ENCODE data around the gene TMEFF2.
A peak's percentile ranks its signal among the peaks of the same experiment; 100 is the strongest.
"Not testable (repeated sequence)": the region's sequence is repeated elsewhere in the genome, so short reads cannot be mapped to it uniquely, and the experiment has no call there.

The TMEFF2 gene

GRCh38 chr2:192126912-192127311 is 67.8 kb downstream of the TMEFF2 start:
- no peak for DNase-seq

GRCh38 chr2:192126426-192126825 is 68.3 kb downstream of the TMEFF2 start:
- DNase-seq: no peak

- no peak for DNase-seq
These were observed 70.2 kb downstream of the TMEFF2 start for GRCh38 chr2:192124571-192124970.

- DNase-seq: no peak
These were observed 70.9 kb downstream of the TMEFF2 start for GRCh38 chr2:192123847-192124246.

GRCh38 chr2:192122946-192123345 is 71.8 kb downstream of the TMEFF2 start:
- DNase-seq: no peak

GRCh38 chr2:192122141-192122540 is 72.6 kb downstream of the TMEFF2 start:
- no peak for DNase-seq

- DNase-seq: no peak
These were observed 75.2 kb downstream of the TMEFF2 start for GRCh38 chr2:192119536-192119935.

- DNase-seq: no peak
These were observed 77.0 kb downstream of the TMEFF2 start for GRCh38 chr2:192117705-192118104.

GRCh38 chr2:192111536-192111935 is 83.2 kb downstream of the TMEFF2 start:
- DNase-seq: not testable (repeated sequence)

- no peak for DNase-seq
These were observed 95.0 kb downstream of the TMEFF2 start for GRCh38 chr2:192099742-192100141.

- no peak for DNase-seq
These were observed 95.8 kb downstream of the TMEFF2 start for GRCh38 chr2:192098814-192099491.

GRCh38 chr2:192091476-192091875 is 103.3 kb downstream of the TMEFF2 start:
- peak; percentile 3 for DNase-seq

- DNase-seq: no peak
These were observed 103.8 kb downstream of the TMEFF2 start for GRCh38 chr2:192090911-192091310.

- peak; percentile 80 for DNase-seq
These were observed 107.3 kb downstream of the TMEFF2 start for GRCh38 chr2:192087398-192087958.

GRCh38 chr2:192082121-192082520 is 112.6 kb downstream of the TMEFF2 start:
- DNase-seq: no peak

- not testable (repeated sequence) for DNase-seq
These were observed 114.6 kb downstream of the TMEFF2 start for GRCh38 chr2:192080096-192080495.

GRCh38 chr2:192073878-192074277 is 120.9 kb downstream of the TMEFF2 start:
- DNase-seq: no peak

GRCh38 chr2:192072778-192073177 is 122.0 kb downstream of the TMEFF2 start:
- no peak for DNase-seq

- no peak for DNase-seq
These were observed 122.5 kb downstream of the TMEFF2 start for GRCh38 chr2:192072261-192072660.

- DNase-seq: no peak
These were observed 124.6 kb downstream of the TMEFF2 start for GRCh38 chr2:192070099-192070498.

- DNase-seq: no peak
These were observed 125.3 kb downstream of the TMEFF2 start for GRCh38 chr2:192069417-192069816.

GRCh38 chr2:192068966-192069365 is 125.8 kb downstream of the TMEFF2 start:
- no peak for DNase-seq

GRCh38 chr2:192067631-192068030 is 127.1 kb downstream of the TMEFF2 start:
- DNase-seq: no peak

GRCh38 chr2:192064459-192064858 is 130.3 kb downstream of the TMEFF2 start:
- DNase-seq: no peak

- no peak for DNase-seq
These were observed 134.6 kb downstream of the TMEFF2 start for GRCh38 chr2:192060161-192060560.

Data from DMS79 (cell line).